ENCODE data around the gene MEF2C.

MEF2C gene

DNA sequence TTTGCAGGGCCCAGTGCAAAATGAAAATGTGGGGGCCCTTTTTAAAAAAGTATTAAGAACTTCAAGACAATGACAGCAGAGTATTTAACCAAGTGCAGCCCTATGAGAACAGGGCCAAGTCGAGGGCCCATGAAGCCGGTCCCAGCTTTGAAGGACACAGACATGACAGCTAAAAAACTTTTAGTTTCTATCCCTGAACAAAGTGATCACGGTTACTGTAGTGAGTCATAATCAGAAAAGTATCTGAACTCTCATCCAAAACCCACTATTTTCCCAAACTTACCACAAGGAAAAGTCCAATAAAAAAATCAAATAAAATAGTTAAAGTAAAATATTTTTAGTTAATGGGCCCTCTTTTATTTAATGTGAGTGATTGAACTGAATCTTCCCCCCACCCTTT, 126.0 kb downstream of the MEF2C start:
- no peak for DNase-seq (ENCODE audit: low read depth)

GRCh38 chr5:88748666-88749065, 134.3 kb downstream of the MEF2C start:
- DNase-seq (ENCODE audit: low read depth) = no peak

GRCh38 chr5:88746438-88746882, 136.5 kb downstream of the MEF2C start:
- DNase-seq (ENCODE audit: low read depth) = no peak

- DNase-seq (ENCODE audit: low read depth) = no peak
Measured at GRCh38 chr5:88745093-88745696, 137.8 kb downstream of the MEF2C start.

GRCh38 chr5:88743231-88743834, 139.7 kb downstream of the MEF2C start:
- no peak for DNase-seq (ENCODE audit: low read depth)

DNA sequence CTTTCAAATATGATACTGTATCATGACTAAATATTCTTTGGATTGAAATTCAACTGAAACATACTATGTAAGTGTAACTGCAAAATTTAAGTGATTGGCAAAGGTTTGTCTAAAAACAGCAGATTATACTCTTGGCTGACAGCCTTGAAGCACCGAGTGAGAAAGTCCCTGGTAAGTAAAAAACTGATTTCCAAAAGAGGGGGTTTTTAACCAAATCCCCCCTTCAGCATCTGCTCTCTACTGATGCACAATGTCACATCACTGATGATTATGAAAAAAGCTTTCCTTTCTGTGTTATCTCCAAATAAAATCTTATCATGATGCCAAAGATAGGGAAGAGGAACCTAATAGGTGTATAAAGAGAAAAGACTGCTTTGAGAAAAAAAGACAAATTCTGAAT, 141.0 kb downstream of the MEF2C start:
- no peak for DNase-seq (ENCODE audit: low read depth)

GRCh38 chr5:88740604-88741185, 142.3 kb downstream of the MEF2C start:
- DNase-seq (ENCODE audit: low read depth) = no peak

GRCh38 chr5:88736494-88736893, 146.5 kb downstream of the MEF2C start:
- no peak for DNase-seq (ENCODE audit: low read depth)

- no peak for DNase-seq (ENCODE audit: low read depth)
Measured at GRCh38 chr5:88734983-88735382, 148.0 kb downstream of the MEF2C start.

DNA sequence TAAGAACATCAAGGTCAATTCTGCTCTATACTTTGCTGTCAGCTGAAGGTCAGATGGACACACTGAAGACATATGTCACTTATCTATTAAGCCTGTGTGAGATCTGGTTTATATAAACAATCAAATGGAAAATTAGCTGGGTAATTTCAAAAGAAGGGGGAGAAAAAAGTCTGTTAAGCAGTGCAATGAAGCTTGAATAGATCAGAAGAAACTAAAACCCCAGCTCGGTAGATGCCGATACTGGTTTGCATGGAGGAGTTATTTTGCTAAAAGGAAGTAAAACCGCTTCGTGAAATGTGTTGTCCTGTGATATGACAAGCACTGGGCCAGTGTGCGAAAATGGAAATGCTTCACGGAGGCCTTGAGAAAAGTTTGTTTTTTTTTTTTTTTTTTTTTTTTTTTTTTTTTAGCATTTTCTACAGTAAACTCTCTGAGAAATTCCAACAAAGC, 148.8 kb downstream of the MEF2C start:
- DNase-seq (ENCODE audit: low read depth) = no peak

GRCh38 chr5:88732862-88733261, 150.1 kb downstream of the MEF2C start:
- no peak for DNase-seq (ENCODE audit: low read depth)

GRCh38 chr5:88732181-88732633, 150.8 kb downstream of the MEF2C start:
- DNase-seq (ENCODE audit: low read depth) = no peak

DNA sequence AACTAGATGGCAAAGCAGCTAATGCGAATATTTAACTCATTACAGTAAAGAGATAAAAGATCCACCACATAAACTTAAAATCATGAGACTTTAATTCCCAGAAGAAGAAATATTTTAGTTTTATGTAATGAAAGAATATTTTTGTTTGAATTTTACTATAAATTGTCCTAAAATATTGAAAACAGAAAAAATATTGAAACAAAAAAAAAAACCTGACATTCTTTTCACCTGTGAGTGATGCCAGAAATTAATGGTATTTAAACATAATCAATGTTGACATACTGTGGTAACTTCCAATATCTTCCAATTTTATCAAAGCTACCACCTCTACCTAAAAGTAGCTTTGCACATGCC, 153.2 kb downstream of the MEF2C start:
- DNase-seq (ENCODE audit: low read depth) = no peak

DNA sequence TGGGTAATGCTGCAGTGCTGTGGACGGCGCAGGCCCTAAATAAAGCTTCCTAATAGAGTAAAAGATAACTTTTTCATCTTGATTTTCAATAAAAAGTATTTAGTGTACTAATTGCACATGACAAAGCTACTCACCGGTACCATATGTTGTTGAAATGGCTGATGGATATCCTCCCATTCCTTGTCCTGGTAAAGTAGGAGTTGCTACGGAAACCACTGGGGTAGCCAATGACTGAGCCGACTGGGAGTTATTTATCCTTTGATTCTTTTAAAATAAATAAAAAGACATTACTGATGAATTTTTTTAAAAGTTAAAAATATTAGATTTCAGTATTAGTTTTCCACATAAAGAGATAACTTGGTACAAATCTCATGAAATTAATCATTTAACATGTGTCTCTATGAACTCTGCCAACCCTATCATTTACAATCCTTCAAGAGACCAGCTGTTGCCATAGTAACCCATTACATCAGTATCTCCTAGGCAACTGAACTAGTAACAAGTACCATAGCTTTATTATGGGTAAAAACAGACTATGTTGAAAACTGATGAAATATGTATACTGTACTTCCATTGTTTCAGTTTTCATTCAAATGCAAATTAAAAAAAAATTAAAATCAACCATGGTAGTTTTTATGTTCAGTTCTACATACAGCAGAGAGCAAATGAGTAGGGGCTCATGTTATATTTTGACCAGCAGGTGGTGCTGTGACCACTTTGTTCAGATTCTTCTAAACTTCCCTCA, 153.7 kb downstream of the MEF2C start:
- DNase-seq (ENCODE audit: low read depth) = no peak

GRCh38 chr5:88727705-88728313, 155.2 kb downstream of the MEF2C start:
- DNase-seq (ENCODE audit: low read depth) = no peak

DNA sequence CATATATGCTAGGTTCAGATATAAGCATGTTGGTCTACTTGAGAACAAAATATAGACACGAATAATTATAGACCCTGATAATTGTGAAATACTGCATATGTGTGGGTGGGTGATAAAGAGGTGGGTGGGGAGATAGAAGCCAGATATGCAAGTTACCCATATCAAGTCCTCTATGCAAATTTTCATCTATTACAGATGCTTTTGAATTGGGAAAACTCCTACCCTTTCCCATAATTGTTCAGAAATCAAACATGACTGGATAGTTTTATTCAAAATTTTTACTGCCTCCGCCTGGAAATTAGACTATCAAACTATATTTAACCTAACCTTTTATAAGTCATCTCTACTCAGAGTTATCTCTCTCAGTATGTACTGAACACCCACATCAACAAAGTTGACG, 157.5 kb downstream of the MEF2C start:
- no peak for DNase-seq (ENCODE audit: low read depth)

- no peak for DNase-seq (ENCODE audit: low read depth)
Measured at GRCh38 chr5:88724201-88724600, 158.8 kb downstream of the MEF2C start.

- DNase-seq (ENCODE audit: low read depth) = no peak
Measured at GRCh38 chr5:88722546-88723073, 160.4 kb downstream of the MEF2C start.

DNA sequence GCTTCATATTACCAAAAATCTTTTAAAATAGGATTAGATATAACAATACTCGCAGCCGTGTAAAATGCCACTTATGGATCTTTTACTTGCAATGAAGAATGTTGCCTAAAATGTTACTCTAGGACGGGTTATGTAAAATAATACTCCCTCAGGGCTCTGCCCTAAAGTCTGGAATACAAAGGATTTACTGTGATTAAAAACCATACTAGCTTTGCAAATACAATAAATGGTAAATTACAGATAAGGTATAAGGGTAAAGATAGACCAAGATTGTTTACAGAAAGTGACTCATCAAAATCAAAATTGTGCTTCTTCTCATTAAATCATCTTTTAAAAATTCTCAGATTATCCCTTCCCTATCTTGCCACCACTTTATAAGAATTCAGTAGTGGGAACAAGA, 163.6 kb downstream of the MEF2C start:
- DNase-seq (ENCODE audit: low read depth) = no peak

DNA sequence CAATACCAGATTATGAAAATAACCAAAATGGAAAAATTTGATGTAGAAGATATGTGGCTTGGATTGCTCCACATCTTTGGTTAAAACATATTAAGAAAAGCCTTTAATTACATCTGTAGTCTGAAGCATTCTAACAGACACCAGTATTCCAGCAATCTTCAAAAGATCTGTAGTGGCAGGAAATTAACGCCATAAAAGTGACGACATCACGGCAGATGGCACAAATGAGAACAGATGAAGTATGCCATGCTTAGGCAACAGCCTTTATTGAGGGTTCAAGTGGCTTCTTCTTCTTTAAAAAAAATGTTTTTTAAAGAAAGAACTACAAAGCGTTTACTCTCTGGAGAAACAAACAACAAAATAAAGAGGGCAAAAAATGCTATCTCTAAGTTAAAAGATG, 164.2 kb downstream of the MEF2C start:
- no peak for DNase-seq (ENCODE audit: low read depth)

DNA sequence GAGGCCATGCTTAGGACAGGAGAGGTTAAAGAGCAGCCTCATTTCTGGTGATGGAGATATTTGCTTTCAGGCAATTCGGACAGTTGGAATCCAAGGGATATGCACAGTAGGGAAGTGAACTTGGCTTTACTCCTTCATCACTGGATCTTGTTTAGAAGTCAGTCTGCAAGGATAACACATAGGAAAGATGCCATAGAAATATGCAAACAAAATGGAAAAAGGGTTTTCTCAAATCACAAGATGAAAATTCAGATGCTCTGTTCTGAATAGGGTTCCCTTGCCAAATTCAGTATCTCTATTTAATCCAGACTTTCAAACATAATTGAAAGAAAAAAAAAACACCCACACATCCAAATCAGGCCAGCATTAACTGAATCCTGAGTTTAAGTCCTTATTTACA, 166.9 kb downstream of the MEF2C start:
- DNase-seq (ENCODE audit: low read depth) = no peak

- DNase-seq (ENCODE audit: low read depth) = no peak
Measured at GRCh38 chr5:88715503-88715902, 167.5 kb downstream of the MEF2C start.
